ENCODE measurements around the gene HNRNPU.
"Not testable (repeated sequence)": the region's sequence is repeated elsewhere in the genome, so short reads cannot be mapped to it uniquely, and the experiment has no call there.

Gene HNRNPU

DNA sequence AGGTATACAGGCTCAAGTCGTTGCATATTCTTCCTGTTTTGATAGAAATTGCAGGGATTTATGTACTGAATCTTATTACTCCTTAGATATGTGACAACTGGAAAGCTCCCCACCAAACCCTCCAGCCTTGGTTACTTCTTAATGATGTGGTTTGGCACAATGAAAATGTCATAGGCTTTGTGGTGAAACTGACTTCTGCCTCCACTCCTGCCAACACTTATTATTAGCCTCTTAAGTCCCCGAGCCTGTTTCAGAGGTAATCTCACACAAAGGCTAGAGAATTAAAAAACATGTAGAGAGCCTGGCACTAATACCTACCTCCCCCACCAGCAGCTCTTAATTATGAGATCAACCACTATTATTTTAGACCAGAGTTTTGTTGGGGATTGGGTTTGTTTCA, 24.7 kb downstream of the HNRNPU start:
- Mint-ChIP-seq H3K27ac (no peak overlapping the region), H3K9me3 (no peaks in the 10 kb centered on the region), H3K4me1 (ENCODE audit: low read depth) (peaks cover 47% of the 10 kb centered on the region), H3K27me3 (ENCODE audit: low read depth) (no peaks in the 10 kb centered on the region), H3K36me3 (ENCODE audit: low read depth) (peaks cover 73% of the 10 kb centered on the region), H3K4me3 (no peak overlapping the region)
- no peak for DNase-seq (ENCODE audit: low spot score)

DNA sequence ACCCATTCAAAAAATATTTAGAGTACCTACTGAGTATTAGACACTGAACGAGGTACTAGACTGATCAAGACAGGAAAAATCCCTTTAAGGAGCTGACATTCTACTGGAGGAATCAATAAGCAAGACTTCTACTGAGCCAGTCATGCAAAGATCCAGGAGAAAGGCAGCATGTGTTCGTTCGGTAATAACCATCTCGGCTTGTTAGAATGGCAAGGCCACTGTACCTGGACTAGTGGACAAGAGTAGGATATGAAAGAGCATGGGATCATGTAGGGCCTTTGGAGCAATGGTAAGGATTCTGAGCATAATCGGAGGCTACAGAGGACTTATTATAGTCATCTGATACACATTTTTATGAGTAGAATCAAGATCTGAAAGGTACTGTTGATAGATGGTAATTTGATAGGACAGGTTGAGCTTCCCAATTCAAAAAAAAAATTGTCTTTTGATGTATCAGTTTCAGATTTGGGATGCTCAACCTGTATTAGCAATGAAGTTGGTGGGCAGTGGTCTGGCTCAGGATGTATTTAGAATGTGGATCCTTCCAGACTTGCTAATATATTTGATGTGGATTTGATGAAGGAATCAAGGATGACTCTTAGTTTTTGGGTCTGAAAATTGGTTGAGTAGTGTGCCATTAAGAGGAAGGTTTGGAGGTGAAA, 26.6 kb downstream of the HNRNPU start:
- H3K27me3 Mint-ChIP-seq (ENCODE audit: low read depth): no peaks in the 10 kb centered on the region
- no peaks in the 10 kb centered on the region for H3K9me3 Mint-ChIP-seq
- H3K4me3 Mint-ChIP-seq: peak overlapping the region; percentile 93
- DNase-seq (ENCODE audit: low spot score): no peak
- peaks cover 45% of the 10 kb centered on the region for H3K4me1 Mint-ChIP-seq (ENCODE audit: low read depth)
- H3K36me3 Mint-ChIP-seq (ENCODE audit: low read depth): peaks cover 60% of the 10 kb centered on the region
- H3K27ac Mint-ChIP-seq: peak overlapping the region; percentile 33

DNA sequence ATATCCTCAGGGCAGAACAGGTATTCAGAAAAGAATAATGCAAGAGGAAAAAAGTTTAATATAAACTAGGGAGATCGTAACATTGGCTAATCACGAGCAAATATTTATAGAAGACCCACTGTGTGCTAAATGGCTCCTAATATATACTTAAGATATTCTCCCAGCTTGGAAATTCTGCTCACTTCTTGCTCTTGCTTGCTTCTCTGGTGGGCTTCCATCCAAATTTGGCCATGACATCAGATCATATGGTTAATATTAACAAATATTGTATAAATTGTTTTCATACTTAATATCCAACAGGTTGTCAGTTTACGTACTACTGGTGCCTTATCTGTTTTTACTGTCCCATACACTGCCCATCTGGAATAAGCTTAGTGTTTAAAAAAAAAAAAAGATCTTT, 27.8 kb downstream of the HNRNPU start:
- no peak for DNase-seq (ENCODE audit: low spot score)
- H3K4me3 Mint-ChIP-seq: peak overlapping the region; percentile 93
- H3K27ac Mint-ChIP-seq: peak overlapping the region; percentile 98
- peaks cover 45% of the 10 kb centered on the region for H3K4me1 Mint-ChIP-seq (ENCODE audit: low read depth)
- H3K9me3 Mint-ChIP-seq: no peaks in the 10 kb centered on the region
- no peaks in the 10 kb centered on the region for H3K27me3 Mint-ChIP-seq (ENCODE audit: low read depth)
- H3K36me3 Mint-ChIP-seq (ENCODE audit: low read depth): peaks cover 50% of the 10 kb centered on the region

DNA sequence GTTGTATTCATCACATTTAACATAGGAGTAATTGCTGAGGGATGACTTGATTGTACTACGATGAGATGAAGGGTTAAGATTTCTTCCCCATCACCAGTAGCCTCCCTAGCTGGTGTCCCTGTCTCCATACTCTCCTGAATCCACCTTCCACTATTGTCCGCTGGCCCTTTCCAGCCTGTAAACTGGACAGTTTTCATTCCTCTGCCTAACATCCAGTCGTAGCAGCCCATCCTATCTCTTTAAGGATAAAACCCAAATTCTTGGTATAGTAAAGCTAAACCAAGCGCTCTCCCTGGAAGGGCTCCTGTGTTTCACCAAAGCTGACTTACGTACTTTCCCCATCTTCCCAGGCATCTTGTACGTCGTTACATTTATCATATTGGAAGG, 28.2 kb downstream of the HNRNPU start:
- peaks cover 44% of the 10 kb centered on the region for H3K4me1 Mint-ChIP-seq (ENCODE audit: low read depth)
- H3K9me3 Mint-ChIP-seq: no peaks in the 10 kb centered on the region
- peaks cover 47% of the 10 kb centered on the region for H3K36me3 Mint-ChIP-seq (ENCODE audit: low read depth)
- no peak for DNase-seq (ENCODE audit: low spot score)
- peak overlapping the region; percentile 98 for H3K27ac Mint-ChIP-seq
- H3K27me3 Mint-ChIP-seq (ENCODE audit: low read depth): no peaks in the 10 kb centered on the region
- peak overlapping the region; percentile 93 for H3K4me3 Mint-ChIP-seq

DNA sequence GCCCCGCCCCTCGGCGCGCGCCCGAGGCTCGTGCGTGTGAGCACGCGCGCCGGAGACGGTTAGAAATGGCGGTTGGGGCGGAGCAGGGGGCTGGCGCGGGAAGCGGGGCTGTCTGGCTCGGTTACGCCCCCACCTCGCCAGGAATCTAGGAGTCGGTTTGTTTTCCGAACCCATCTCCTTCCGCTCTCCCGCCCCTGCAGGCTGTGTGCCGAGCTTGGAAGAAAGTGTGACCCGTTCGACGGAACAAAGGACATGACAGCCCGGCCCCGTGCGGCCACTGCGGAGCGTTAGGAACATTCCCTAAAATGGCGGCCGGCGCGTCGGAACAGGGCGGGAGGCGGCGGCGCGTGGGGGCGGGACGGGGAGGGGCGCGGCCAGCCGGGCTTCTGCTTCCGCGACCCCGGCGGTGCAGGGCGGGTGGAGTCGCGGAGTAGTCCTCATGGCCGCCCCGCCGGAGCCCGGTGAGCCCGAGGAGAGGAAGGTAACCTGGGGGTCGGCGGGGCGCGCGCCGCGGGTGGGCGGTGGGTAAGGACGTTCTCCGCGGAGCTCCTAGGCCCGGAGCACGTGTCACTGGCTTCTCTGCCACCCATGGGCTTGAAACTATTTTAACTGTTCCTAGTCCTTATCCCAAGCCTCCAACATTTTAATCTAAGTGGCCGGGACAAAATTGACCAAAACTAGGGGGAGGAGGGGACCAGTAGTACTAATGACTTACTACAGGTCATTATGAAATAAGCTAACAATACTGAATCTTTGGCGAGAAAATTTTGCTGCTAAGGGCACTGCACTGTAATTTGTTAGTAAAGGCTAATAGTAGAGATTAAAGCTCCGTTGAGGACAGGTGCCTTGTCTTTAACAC, 28.8 kb downstream of the HNRNPU start, which contains the start of gene COX20:
COX20 (plus strand) TSS at position 383 of the 859 bp plus-strand sequence; CDS start at position 440, 57 bp downstream.
- Mint-ChIP-seq H3K4me1 (ENCODE audit: low read depth) (peaks cover 40% of the 10 kb centered on the region), H3K27me3 (ENCODE audit: low read depth) (no peaks in the 10 kb centered on the region), H3K9me3 (no peaks in the 10 kb centered on the region), H3K4me3 (peak within 1 kb of the TSS; percentile 93), H3K36me3 (ENCODE audit: low read depth) (peaks cover 40% of the 10 kb centered on the region), H3K27ac (peak within 1 kb of the TSS; percentile 98)
- DNase-seq (ENCODE audit: low spot score): peak; percentile 91

DNA sequence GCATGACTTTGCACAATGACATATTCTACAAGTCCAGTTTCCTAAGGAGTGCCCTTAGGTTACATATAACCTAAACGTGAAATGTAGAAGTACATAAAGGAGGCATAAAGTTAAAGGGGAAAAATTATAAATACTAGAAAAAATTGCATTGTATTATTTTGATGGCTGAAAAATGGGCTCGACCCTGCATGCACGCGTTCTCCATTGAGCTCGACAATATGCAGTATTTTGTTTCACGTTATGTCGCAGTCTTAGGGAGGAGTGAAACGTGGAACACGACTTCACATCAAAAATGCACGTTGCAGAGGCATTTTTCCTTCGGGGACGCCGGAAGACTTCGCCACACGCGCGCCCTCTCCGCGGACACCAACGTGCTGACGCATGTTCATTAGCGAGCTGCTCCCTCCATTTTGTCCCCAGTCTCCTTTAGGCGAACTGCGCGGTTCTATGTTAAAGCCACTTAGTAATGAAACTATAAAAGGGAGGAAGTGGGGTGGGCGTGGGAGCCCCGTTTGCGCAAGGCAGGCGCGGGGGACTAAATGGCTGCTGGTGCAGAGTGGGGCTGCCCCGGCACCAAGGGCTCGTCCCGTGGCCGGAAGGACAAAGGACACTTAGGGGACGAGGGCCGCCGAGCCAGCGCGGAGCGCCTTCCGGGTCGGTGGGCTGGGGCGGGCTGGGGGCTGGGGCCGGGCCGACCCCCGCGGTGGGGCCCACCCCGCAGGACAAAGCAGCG, 29.6 kb downstream of the HNRNPU start:
- H3K27me3 Mint-ChIP-seq (ENCODE audit: low read depth): no peaks in the 10 kb centered on the region
- peak overlapping the region; percentile 98 for H3K27ac Mint-ChIP-seq
- H3K36me3 Mint-ChIP-seq (ENCODE audit: low read depth): peaks cover 34% of the 10 kb centered on the region
- no peaks in the 10 kb centered on the region for H3K9me3 Mint-ChIP-seq
- DNase-seq (ENCODE audit: low spot score): peak; percentile 93
- H3K4me3 Mint-ChIP-seq: peak overlapping the region; percentile 93
- peaks cover 39% of the 10 kb centered on the region for H3K4me1 Mint-ChIP-seq (ENCODE audit: low read depth)

DNA sequence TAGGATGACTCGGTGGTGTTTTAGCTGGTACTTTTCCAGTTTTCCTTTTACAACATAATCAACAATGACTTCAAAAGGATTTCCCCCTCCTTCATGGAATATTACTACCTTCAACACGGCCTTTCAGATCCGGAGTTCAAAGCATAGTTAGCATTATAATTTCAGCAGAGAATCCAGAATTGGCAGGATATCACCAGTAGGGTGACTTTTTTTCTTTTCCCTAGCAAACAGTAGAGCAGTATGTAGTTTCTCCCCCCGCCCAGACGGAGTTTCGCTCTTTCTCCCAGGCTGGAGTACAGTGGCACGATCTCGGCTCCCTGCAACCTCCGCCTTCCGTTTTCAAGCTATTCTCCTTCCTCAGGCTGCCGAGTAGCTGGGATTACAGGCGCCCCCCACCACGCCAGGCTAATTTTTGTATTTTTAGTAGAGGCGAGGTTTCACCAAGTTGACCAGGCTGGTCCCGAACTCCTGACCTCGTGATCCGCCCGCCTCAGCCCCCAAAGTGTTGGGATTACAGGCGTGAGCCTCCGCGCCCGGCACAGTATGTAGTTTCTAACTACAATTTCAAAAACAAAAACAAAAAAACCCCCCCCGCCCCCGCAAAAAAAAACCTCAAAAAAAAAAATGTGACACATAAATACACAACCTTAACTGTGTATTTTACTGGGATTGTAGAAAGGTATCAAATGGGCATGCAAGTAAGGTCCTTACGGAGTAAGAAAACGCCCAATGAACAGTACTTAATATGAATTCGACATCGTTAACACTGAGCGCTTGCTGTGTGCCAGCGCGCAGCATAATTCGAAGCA, 30.4 kb downstream of the HNRNPU start:
- H3K9me3 Mint-ChIP-seq: no peaks in the 10 kb centered on the region
- H3K36me3 Mint-ChIP-seq (ENCODE audit: low read depth): peaks cover 27% of the 10 kb centered on the region
- H3K4me3 Mint-ChIP-seq: peak overlapping the region; percentile 93
- H3K4me1 Mint-ChIP-seq (ENCODE audit: low read depth): peaks cover 31% of the 10 kb centered on the region
- peak; percentile 45 for DNase-seq (ENCODE audit: low spot score)
- no peaks in the 10 kb centered on the region for H3K27me3 Mint-ChIP-seq (ENCODE audit: low read depth)
- H3K27ac Mint-ChIP-seq: peak overlapping the region; percentile 98

DNA sequence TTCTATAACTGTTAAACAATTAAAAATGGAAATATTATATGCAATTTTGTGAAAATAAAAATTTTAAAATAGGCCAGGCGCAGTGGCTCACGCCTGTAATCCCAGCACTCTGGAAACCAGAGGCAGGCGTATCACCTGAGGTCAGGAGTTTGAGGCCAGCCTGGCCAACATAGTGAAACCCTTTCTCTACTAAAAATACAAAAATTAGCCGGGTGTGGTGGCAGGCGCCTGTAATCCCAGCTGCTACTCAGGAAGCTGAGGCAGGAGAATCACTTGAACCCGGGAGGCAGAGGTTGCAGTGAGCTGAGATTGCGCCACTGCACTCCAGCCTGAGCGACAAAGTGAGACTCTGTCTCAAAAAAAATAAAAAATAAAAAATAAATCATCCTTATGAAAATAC, 31.1 kb downstream of the HNRNPU start:
- Mint-ChIP-seq H3K27ac (peak overlapping the region; percentile 98), H3K36me3 (ENCODE audit: low read depth) (peaks cover 20% of the 10 kb centered on the region), H3K4me3 (peak overlapping the region; percentile 28), H3K4me1 (ENCODE audit: low read depth) (peaks cover 26% of the 10 kb centered on the region)
- DNase-seq (ENCODE audit: low spot score); H3K27me3 Mint-ChIP-seq (ENCODE audit: low read depth); H3K9me3 Mint-ChIP-seq: not testable (repeated sequence)

DNA sequence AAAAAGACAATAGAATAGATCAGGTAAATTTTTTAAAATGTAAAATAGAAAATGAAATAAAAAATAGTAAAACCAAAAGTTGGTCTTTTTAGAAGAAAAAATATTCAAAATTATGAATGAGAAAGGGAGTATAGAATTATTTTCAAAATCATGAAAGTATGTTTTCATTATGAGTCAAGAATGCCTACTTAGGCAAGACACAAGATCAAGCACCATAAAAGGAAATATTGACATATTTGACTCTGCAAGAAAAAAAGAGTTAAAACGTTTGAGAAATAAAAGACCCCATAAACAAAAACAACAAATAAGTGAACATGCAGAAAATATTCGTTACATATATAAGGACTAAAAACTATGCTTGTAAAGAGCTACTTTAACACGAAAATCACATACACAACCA, 33.7 kb downstream of the HNRNPU start:
- Mint-ChIP-seq H3K9me3 (no peaks in the 10 kb centered on the region), H3K4me1 (ENCODE audit: low read depth) (peaks cover 7% of the 10 kb centered on the region), H3K27ac (no peak overlapping the region), H3K4me3 (no peak overlapping the region), H3K27me3 (ENCODE audit: low read depth) (peaks cover 5% of the 10 kb centered on the region), H3K36me3 (ENCODE audit: low read depth) (peaks cover 1% of the 10 kb centered on the region)
- no peak for DNase-seq (ENCODE audit: low spot score)

DNA sequence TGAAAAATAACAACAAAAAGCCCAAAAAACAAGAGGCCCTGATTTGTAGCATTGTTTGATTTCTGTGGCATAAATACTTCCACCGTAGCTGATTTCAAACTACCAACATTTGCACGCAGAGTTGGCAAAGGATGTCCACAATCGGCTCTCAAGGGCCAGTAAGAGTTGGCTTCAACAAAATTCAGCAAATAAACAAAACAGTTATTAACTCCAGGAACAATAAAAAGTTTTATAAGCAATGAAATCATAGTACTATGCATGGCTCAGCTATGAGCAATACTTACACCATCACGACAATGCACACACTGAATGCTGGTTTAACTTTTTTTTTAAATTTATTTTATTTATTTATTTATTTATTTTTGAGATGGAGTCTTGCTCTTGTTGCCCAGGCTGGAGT, 37.6 kb downstream of the HNRNPU start:
- no peaks in the 10 kb centered on the region for H3K36me3 Mint-ChIP-seq (ENCODE audit: low read depth)
- H3K27ac Mint-ChIP-seq: no peak overlapping the region
- no peaks in the 10 kb centered on the region for H3K9me3 Mint-ChIP-seq
- H3K4me3 Mint-ChIP-seq: no peak overlapping the region
- no peak for DNase-seq (ENCODE audit: low spot score)
- H3K4me1 Mint-ChIP-seq (ENCODE audit: low read depth): peaks cover 4% of the 10 kb centered on the region
- peaks cover 5% of the 10 kb centered on the region for H3K27me3 Mint-ChIP-seq (ENCODE audit: low read depth)

DNA sequence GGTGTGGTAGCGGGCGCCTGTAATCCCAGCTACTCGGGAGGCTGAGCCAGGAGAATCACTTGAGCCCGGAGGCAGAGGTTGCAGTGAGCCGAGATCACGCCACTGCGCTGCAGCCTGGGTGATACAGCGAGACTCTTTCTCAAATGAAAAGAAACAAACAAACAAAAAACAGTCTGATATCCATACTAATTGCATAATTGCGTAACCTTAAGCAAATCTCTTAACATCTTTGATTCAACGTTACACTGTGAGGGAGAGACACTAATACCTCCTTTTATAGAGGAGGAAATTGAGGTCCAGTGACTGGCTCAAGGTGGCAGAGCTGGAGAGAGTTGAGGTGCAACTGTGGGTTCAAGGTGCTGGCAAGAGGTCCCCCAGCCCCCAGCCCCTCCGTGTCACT, 41.5 kb downstream of the HNRNPU start:
- Mint-ChIP-seq H3K4me1 (ENCODE audit: low read depth) (no peaks in the 10 kb centered on the region), H3K9me3 (no peaks in the 10 kb centered on the region), H3K36me3 (ENCODE audit: low read depth) (no peaks in the 10 kb centered on the region), H3K27me3 (ENCODE audit: low read depth) (peaks cover 7% of the 10 kb centered on the region), H3K4me3 (no peak overlapping the region), H3K27ac (no peak overlapping the region)
- DNase-seq (ENCODE audit: low spot score): no peak

DNA sequence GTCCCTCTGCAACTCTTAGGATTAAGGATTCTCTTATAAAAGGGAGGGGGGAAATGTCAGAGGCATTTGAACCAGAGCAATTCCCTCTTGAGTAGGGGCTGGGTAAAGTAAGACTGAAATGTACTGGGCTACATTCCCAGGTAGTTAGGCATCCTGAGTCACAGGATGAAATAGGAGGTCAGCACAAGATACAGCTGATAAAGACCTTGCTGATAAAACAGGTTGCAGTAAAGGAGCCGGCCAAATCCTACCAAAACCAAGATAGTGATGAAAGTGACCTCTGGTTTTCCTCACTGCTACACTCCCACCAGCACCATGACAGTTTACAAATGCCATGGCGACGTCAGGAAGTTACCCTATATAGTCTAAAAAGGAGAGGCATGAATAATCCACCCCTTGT, 43.2 kb downstream of the HNRNPU start:
- Mint-ChIP-seq H3K4me1 (ENCODE audit: low read depth) (no peaks in the 10 kb centered on the region), H3K36me3 (ENCODE audit: low read depth) (no peaks in the 10 kb centered on the region), H3K27me3 (ENCODE audit: low read depth) (peaks cover 9% of the 10 kb centered on the region), H3K4me3 (no peak overlapping the region), H3K9me3 (no peaks in the 10 kb centered on the region), H3K27ac (no peak overlapping the region)
- no peak for DNase-seq (ENCODE audit: low spot score)

DNA sequence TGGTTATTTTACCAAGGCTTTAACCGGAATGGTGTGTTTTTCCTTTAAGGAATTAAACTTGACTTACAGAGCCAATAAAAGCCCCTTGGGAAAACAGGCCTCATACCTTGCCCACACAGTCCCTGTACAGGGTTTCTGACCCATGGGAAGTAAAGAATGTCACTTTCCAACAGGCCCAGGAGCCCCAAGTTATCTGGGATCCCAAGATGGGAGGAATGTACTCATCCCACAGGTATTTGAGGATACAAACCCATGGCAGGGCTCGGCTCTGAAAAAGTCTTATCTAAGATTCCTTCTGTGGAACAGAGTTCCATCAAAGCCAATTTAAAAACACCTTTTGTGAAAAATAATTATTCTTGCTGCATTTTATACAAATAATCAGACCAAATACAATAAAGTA, 44.2 kb downstream of the HNRNPU start:
- no peak for DNase-seq (ENCODE audit: low spot score)
- Mint-ChIP-seq H3K4me1 (ENCODE audit: low read depth) (peaks cover 4% of the 10 kb centered on the region), H3K9me3 (no peaks in the 10 kb centered on the region), H3K27ac (no peak overlapping the region), H3K36me3 (ENCODE audit: low read depth) (no peaks in the 10 kb centered on the region), H3K27me3 (ENCODE audit: low read depth) (peaks cover 7% of the 10 kb centered on the region), H3K4me3 (no peak overlapping the region)

Data from T-helper 2 cell treated with Interferon-gamma antibody and Interleukin-4, amounts not matched to agents 5 μg/mL and 100 μg/mL, for 36 hours (primary cell).